Ovary (tissue), 9 donors: Measurements from ENCODE around the gene VENTX. TPM values are rescaled to one million over a fixed set of nuclear protein-coding genes. Genes with fewer than 3 reads are reported as not detected.
A peak's percentile ranks its signal among the peaks of the same experiment; 100 is the strongest.

Source experiments
- DNase-seq, 5 donors: peaks; one replicate each; pipeline ENCODE4 v3.0.0-alpha.2; 2019 to 2020
- H3K27ac ChIP-seq, 2 donors: fragments of 200-600 bp; one replicate each; pipeline versions ENCODE4 v1.5.1 to v1.8.0; 2019 to 2022
- H3K27me3 ChIP-seq: fragments of 200-600 bp; one replicate; pipeline ENCODE4 v1.8.0; 2022
- H3K36me3 ChIP-seq: fragments of 200-600 bp; sonication (generic); one replicate; pipeline ENCODE4 v1.5.1; 2019
- H3K4me1 ChIP-seq: one replicate; pipeline ENCODE4 v1.8.1; 2013; ENCODE audit warnings: mild to moderate bottlenecking, moderate library complexity; ENCODE audit not compliant: insufficient read depth
- H3K4me3 ChIP-seq: fragments of 200-600 bp; sonication (generic); one replicate; pipeline ENCODE4 v1.5.1; 2017
- H3K9me3 ChIP-seq, 2 donors: fragments of 200-600 bp in 1 of 2; sonication (generic) in 1 of 2; one replicate each; pipeline versions ENCODE4 v1.5.1 to v1.8.1; 2013 to 2019; ENCODE audit warnings: mild to moderate bottlenecking in 1 of 2, moderate library complexity in 1 of 2
- CTCF ChIP-seq, 3 donors: fragments of 450-650 bp in 2 of 3; fragments of 200-600 bp in 1 of 3; IDR thresholded peaks; one replicate each; pipeline versions ENCODE4 v1.5.1 to v1.8.0; 2016 to 2022; ENCODE audit warnings: antibody characterized with exemption in 3 of 3, mild to moderate bottlenecking in 1 of 3
- EP300 ChIP-seq: sonication (generic); formaldehyde crosslinking; IDR thresholded peaks from one replicate; pipeline ENCODE4 v1.6.1; 2017; ENCODE audit warnings: antibody characterized with exemption
- POLR2A ChIP-seq: fragments of 450-650 bp; IDR thresholded peaks from one replicate; pipeline ENCODE4 v1.6.1; 2017; ENCODE audit warnings: antibody characterized with exemption, mild to moderate bottlenecking, moderate library complexity
- WGBS, 3 donors: extraction: QIAGEN DNeasy Blood & Tissue Kit in 1 of 3; methylation state at CpG; one replicate each; pipeline versions ENCODE4 v1.1.5 to v1.1.7; 2013 to 2017; 5-methylcytosine and 5-hydroxymethylcytosine counted together
- intact Hi-C, 4 donors: fragments of 100-400 bp; cut with DNase I; formaldehyde crosslinking; loops; one replicate each; pipeline versions ENCODE4 v1.11.0 to v1.15.1; 2022 to 2023
- polyA plus RNA-seq, 2 donors: library from polyadenylated mRNA; stranded (reverse); fragments of 200-250 nt in 1 of 2; fragments of 350-450 nt in 1 of 2; fragmentation: Illumina TruSeq in 1 of 2; extraction: RNeasy Lipid Tissue Mini Kit (QIAGEN cat#74804) in 1 of 2; gene quantifications; one replicate each; pipeline ENCODE4 v1.2.3, GENCODE V29; 2013 to 2014
- total RNA-seq, 7 donors: library from RNA; depleted of rRNA in 2 of 7; stranded (reverse); fragments of >200 nt in 2 of 7; fragmentation: NEBNext Ultra II Directional in 3 of 7; extraction: Animal tissue kit (Norgen Biotek cat#: 25700) in 3 of 7; gene quantifications; one replicate each; pipeline versions ENCODE4 v1.1.0 to v1.2.4, GENCODE V29; 2016 to 2023
- donor health status: DM: no; HTN: no; CAD: no; lungs with moderate emphysema.
- donor health status: DM: no; HTN: no; CAD: no.
- donor health status: Bipolar disorder and iron deficiency.
- donor health status: DM: yes; HTN: yes; CAD: no.
- donor health status: DM: no; HTN: no; CAD: no.
- donor health status: DM: yes; HTN: yes; CAD: no.

Gene VENTX
- total and polyA plus RNA-seq, 9 donors, result 0.23 to 2.2 (median 0.83) TPM

- no peak for TF ChIP-seq POLR2A
- Histone ChIP-seq H3K27ac (no peak overlapping the region), H3K4me1 (no peaks in the 10 kb centered on the region), H3K9me3 (no peaks in the 10 kb centered on the region), H3K27me3 (no peaks in the 10 kb centered on the region), H3K36me3 (no peaks in the 10 kb centered on the region), H3K4me3 (no peak overlapping the region)
- WGBS, 3 donors, result 57 to 78% (median 68%) methylated on average over 10 to 17 of the region's 17 CpGs
- DNase-seq, result peak in 1 of 5 donors; percentile 28
- intact Hi-C loops, result no loop called here
Measured at GRCh38 chr10:133207627-133208026, 30.0 kb upstream of the VENTX start.

- no peaks in the 10 kb centered on the region for H3K9me3 ChIP-seq
- no peaks in the 10 kb centered on the region for H3K4me1 ChIP-seq
- DNase-seq, result peak in 1 of 5 donors; percentile 17
- no peak overlapping the region for H3K27ac ChIP-seq
- no peaks in the 10 kb centered on the region for H3K36me3 ChIP-seq
- no peaks in the 10 kb centered on the region for H3K27me3 ChIP-seq
- intact Hi-C loops, result no loop called here
- no peak overlapping the region for H3K4me3 ChIP-seq
- WGBS, 3 donors, result 88 to 96% (median 89%) methylated on average over 11 to 18 of the region's 18 CpGs
- TF ChIP-seq CTCF (IDR thresholded peaks at IDR 0.05) (no peak), POLR2A (no peak), EP300 (no peak)
Measured at GRCh38 chr10:133208466-133208865, 29.2 kb upstream of the VENTX start.

- Histone ChIP-seq H3K27ac (no peak overlapping the region), H3K36me3 (no peaks in the 10 kb centered on the region), H3K4me3 (no peak overlapping the region), H3K27me3 (no peaks in the 10 kb centered on the region), H3K9me3 (no peaks in the 10 kb centered on the region), H3K4me1 (no peaks in the 10 kb centered on the region)
- DNase-seq, result peak in 1 of 5 donors; percentile 13
- no peak for TF ChIP-seq CTCF (IDR thresholded peaks at IDR 0.05)
- TF ChIP-seq EP300, result no peak
- TF ChIP-seq POLR2A, result no peak
- intact Hi-C loops, result no loop called here
- WGBS, 3 donors, result 93 to 95% (median 95%) methylated on average over 14 of the region's 14 CpGs
Measured at GRCh38 chr10:133209117-133209516, 28.5 kb upstream of the VENTX start.

GRCh38 chr10:133209641-133210040 is 28.0 kb upstream of the VENTX start:
- intact Hi-C loops, result no loop called here
- H3K9me3 ChIP-seq, result no peaks in the 10 kb centered on the region
- H3K36me3 ChIP-seq, result no peaks in the 10 kb centered on the region
- no peaks in the 10 kb centered on the region for H3K4me1 ChIP-seq
- no peak overlapping the region for H3K4me3 ChIP-seq
- 83 to 90% (median 87%) methylated on average over 20 of the region's 20 CpGs for WGBS, 3 donors
- peak in 1 of 5 donors; percentile 28 for DNase-seq
- TF ChIP-seq EP300 (no peak), POLR2A (no peak), CTCF (IDR thresholded peaks at IDR 0.05) (no peak)
- no peak overlapping the region for H3K27ac ChIP-seq
- H3K27me3 ChIP-seq, result no peaks in the 10 kb centered on the region

GRCh38 chr10:133210398-133211140 is 27.1 kb upstream of the VENTX start:
- H3K4me1 ChIP-seq, result no peaks in the 10 kb centered on the region

More at GRCh38 chr10:133210398-133211140, 27.1 kb upstream of the VENTX start:
- intact Hi-C loops, result no loop called here
- Histone ChIP-seq H3K27me3 (no peaks in the 10 kb centered on the region), H3K9me3 (no peaks in the 10 kb centered on the region), H3K36me3 (no peaks in the 10 kb centered on the region), H3K4me3 (no peak overlapping the region), H3K27ac (no peak overlapping the region)
- DNase-seq, result peak in 1 of 5 donors; percentile 26
- 78 to 87% (median 85%) methylated on average over 27 of the region's 27 CpGs for WGBS, 3 donors
- no peak for TF ChIP-seq CTCF (IDR thresholded peaks at IDR 0.05)
- no peak for TF ChIP-seq POLR2A
- TF ChIP-seq EP300, result no peak
